HuH-7.5 (cell line): ENCODE measurements around the gene PLCXD1.
"Not testable (repeated sequence)": the region's sequence is repeated elsewhere in the genome, so short reads cannot be mapped to it uniquely, and the experiment has no call there.

Experiments
- DNase-seq: peaks from one replicate; pipeline ENCODE4 v3.0.0; 2011; ENCODE audit warnings: low spot score

Gene PLCXD1

GRCh38 chrX:292900-293897, 12.0 kb downstream of the PLCXD1 start:
- no peak for DNase-seq

- DNase-seq = no peak
Measured at GRCh38 chrX:295136-295535, 14.0 kb downstream of the PLCXD1 start.

GRCh38 chrX:298993-299392, 17.8 kb downstream of the PLCXD1 start:
- DNase-seq = no peak

- DNase-seq = no peak
Measured at GRCh38 chrX:300334-300733, 19.2 kb downstream of the PLCXD1 start.

GRCh38 chrX:302975-303374, 21.8 kb downstream of the PLCXD1 start:
- DNase-seq = no peak

- not testable (repeated sequence) for DNase-seq
Measured at GRCh38 chrX:305781-306613, 24.8 kb downstream of the PLCXD1 start.

GRCh38 chrX:306614-307251, 25.6 kb downstream of the PLCXD1 start:
- not testable (repeated sequence) for DNase-seq

GRCh38 chrX:307261-308111, 26.3 kb downstream of the PLCXD1 start:
- DNase-seq = no peak

GRCh38 chrX:308821-309520, 27.8 kb downstream of the PLCXD1 start:
- no peak for DNase-seq

GRCh38 chrX:310621-311155, 29.5 kb downstream of the PLCXD1 start:
- DNase-seq = no peak

GRCh38 chrX:311156-312129, 30.3 kb downstream of the PLCXD1 start:
- no peak for DNase-seq

- DNase-seq = no peak
Measured at GRCh38 chrX:312621-313331, 31.6 kb downstream of the PLCXD1 start.

GRCh38 chrX:313546-313945, 32.4 kb downstream of the PLCXD1 start:
- DNase-seq = no peak

GRCh38 chrX:314049-314448, 32.9 kb downstream of the PLCXD1 start:
- no peak for DNase-seq

- DNase-seq = no peak
Measured at GRCh38 chrX:314781-315595, 33.8 kb downstream of the PLCXD1 start.

GRCh38 chrX:316351-317325, 35.5 kb downstream of the PLCXD1 start:
- no peak for DNase-seq
